PC-3 (cell line): ENCODE results near the gene ATOH8.

ENCODE experiments used
- EZH2 ChIP-seq: fragments of 300-600 bp; sonication (generic); IDR thresholded peaks from one replicate; pipeline ENCODE4 v1.6.1; 2017; ENCODE audit warnings: antibody characterized with exemption, mild to moderate bottlenecking, low read length; ENCODE audit not compliant: unreplicated experiment
- EZH2phosphoT487 ChIP-seq: fragments of 300-600 bp; sonication (generic); IDR thresholded peaks from 2 replicates; pipeline ENCODE4 v1.6.1; 2018; ENCODE audit warnings: mild to moderate bottlenecking, antibody characterized with exemption, low read length, borderline replicate concordance
- TF ChIP-seq, protein P1 (sequence below): fragments of 300-600 bp; sonication (generic); conservative IDR thresholded peaks from 2 replicates; pipeline ENCODE4 v1.5.1; 2017; ENCODE audit warnings: antibody characterized with exemption, low read depth, mild to moderate bottlenecking, low read length

DNA sequence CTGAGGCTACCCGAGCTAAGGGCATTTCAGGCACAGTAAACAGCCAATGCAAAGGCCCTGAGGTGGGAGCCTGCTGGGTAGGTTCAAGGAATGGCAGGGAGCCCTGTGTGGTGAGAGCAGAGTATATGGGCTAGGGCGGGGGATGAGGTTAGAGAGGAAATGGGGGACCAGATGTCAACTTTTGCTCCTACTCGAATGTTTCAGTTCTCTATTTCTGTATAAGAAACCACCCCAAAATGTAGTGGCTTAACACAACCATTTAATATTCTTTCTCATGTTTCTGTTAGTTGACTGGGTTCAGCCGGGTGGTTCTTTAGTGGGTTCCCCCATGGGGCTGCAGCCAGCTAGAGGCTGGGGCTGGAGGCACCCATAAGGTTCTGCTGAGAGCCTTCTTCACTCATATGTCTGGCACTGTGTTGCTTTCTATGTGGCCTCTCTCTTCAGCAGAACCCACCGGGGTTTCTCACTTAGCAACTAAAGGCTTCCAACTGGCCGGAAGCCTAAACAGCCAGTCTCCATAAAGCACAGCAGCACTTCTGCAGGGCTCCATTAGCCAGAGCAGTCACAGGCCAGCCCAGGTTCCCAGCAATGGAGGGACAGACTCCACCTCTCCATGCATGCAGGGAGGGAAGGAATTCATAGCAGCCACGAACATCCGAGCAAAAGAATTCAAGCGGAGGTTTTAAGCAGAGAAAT, 5.6 kb upstream of the ATOH8 start:
- TF ChIP-seq, protein P1, sequence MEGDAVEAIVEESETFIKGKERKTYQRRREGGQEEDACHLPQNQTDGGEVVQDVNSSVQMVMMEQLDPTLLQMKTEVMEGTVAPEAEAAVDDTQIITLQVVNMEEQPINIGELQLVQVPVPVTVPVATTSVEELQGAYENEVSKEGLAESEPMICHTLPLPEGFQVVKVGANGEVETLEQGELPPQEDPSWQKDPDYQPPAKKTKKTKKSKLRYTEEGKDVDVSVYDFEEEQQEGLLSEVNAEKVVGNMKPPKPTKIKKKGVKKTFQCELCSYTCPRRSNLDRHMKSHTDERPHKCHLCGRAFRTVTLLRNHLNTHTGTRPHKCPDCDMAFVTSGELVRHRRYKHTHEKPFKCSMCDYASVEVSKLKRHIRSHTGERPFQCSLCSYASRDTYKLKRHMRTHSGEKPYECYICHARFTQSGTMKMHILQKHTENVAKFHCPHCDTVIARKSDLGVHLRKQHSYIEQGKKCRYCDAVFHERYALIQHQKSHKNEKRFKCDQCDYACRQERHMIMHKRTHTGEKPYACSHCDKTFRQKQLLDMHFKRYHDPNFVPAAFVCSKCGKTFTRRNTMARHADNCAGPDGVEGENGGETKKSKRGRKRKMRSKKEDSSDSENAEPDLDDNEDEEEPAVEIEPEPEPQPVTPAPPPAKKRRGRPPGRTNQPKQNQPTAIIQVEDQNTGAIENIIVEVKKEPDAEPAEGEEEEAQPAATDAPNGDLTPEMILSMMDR: no peak
- TF ChIP-seq EZH2 (no peak), EZH2phosphoT487 (no peak)
